Measurements from ENCODE around the gene FMNL3.

FMNL3 gene

GRCh38 chr12:49588721-49589516, 118.3 kb downstream of the FMNL3 start:
- no peak for DNase-seq

GRCh38 chr12:49588281-49588680, 118.9 kb downstream of the FMNL3 start:
- no peak for DNase-seq

GRCh38 chr12:49587174-49587908, 119.9 kb downstream of the FMNL3 start:
- DNase-seq, result no peak
